HG03558 (cell line): ENCODE results near the gene C2orf78.
"Not testable (repeated sequence)": the region's sequence is repeated elsewhere in the genome, so short reads cannot be mapped to it uniquely, and the experiment has no call there.

Source experiments
- ATAC-seq: cut with Tn5 transposase; IDR thresholded peaks from one replicate; pipeline ENCODE4 v1.9.1; 2021; ENCODE audit warnings: moderate number of reproducible peaks; ENCODE audit not compliant: unreplicated experiment; ENCODE audit errors: extremely low read depth

The C2orf78 gene

GRCh38 chr2:73779467-73780236 lies 4.3 kb upstream of the C2orf78 start, which contains the start of gene DUSP11:
Gene DUSP11, minus strand, starts transcription at chr2:73780103. Its CDS starts 129 bp downstream, at chr2:73779974.
- ATAC-seq, result peak; percentile 94

GRCh38 chr2:73780237-73780582 lies 3.8 kb upstream of the C2orf78 start:
- ATAC-seq, result no peak

- not testable (repeated sequence) for ATAC-seq
Measured at GRCh38 chr2:73783402-73783801, 581 bp upstream of the C2orf78 start.

GRCh38 chr2:73811878-73812277 lies 27.9 kb downstream of the C2orf78 start:
- ATAC-seq, result no peak

GRCh38 chr2:73812635-73813034 lies 28.7 kb downstream of the C2orf78 start:
- ATAC-seq, result no peak

- ATAC-seq, result no peak
Measured at GRCh38 chr2:73818296-73818695, 34.3 kb downstream of the C2orf78 start.

GRCh38 chr2:73821227-73821626 lies 37.2 kb downstream of the C2orf78 start:
- ATAC-seq, result peak; percentile 51

- no peak for ATAC-seq
Measured at GRCh38 chr2:73821669-73822068, 37.7 kb downstream of the C2orf78 start.

- peak; percentile 53 for ATAC-seq
Measured at GRCh38 chr2:73822276-73822675, 38.3 kb downstream of the C2orf78 start.

- ATAC-seq, result no peak
Measured at GRCh38 chr2:73822991-73823390, 39.0 kb downstream of the C2orf78 start.

- ATAC-seq, result no peak
Measured at GRCh38 chr2:73823416-73823815, 39.4 kb downstream of the C2orf78 start.

GRCh38 chr2:73823916-73824523 lies 40.0 kb downstream of the C2orf78 start:
- ATAC-seq, result no peak

- no peak for ATAC-seq
Measured at GRCh38 chr2:73825408-73825807, 41.4 kb downstream of the C2orf78 start.

GRCh38 chr2:73827018-73827417 lies 43.0 kb downstream of the C2orf78 start:
- no peak for ATAC-seq

- no peak for ATAC-seq
Measured at GRCh38 chr2:73827660-73828388, 43.8 kb downstream of the C2orf78 start.

- ATAC-seq, result no peak
Measured at GRCh38 chr2:73828389-73828817, 44.4 kb downstream of the C2orf78 start.

GRCh38 chr2:73828818-73829570 lies 45.0 kb downstream of the C2orf78 start, which contains the start of gene STAMBP:
Gene STAMBP, plus strand, starts transcription at chr2:73828961. Its CDS starts 1,896 bp downstream, at chr2:73830857.
- ATAC-seq, result peak; percentile 77

GRCh38 chr2:73830871-73831401 lies 47.0 kb downstream of the C2orf78 start:
- no peak for ATAC-seq

- no peak for ATAC-seq
Measured at GRCh38 chr2:73832930-73833329, 48.9 kb downstream of the C2orf78 start.
